ENCODE results near the gene DLG2.
A peak's percentile ranks its signal among the peaks of the same experiment; 100 is the strongest.

Gene DLG2

DNA sequence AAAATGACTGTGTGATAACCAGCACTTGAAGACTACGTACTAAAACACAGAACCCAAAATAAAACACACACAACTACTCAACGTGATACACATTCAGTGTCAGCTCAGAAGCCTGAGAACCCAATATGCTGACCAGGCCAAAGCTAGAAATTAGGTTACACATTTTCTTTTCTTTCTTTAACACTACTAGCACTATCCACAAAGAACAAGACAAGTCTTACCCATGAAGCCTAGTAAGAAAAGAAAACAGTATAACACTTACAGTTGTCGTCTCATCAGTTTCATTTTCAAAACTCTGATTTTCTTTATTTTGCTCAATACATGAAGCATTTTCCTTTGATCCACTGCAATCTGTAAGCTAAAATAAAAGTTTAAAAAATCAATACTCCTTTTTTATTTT, 472.9 kb downstream of the DLG2 start:
- Mint-ChIP-seq H3K27me3 (ENCODE audit: low read depth, poor library complexity) (no peaks in the 10 kb centered on the region), H3K9me3 (peaks cover 17% of the 10 kb centered on the region), H3K36me3 (ENCODE audit: low read depth) (no peaks in the 10 kb centered on the region), H3K4me3 (no peak overlapping the region), H3K27ac (no peak overlapping the region), H3K4me1 (no peaks in the 10 kb centered on the region)
- DNase-seq: no peak
- TF ChIP-seq, protein P1, sequence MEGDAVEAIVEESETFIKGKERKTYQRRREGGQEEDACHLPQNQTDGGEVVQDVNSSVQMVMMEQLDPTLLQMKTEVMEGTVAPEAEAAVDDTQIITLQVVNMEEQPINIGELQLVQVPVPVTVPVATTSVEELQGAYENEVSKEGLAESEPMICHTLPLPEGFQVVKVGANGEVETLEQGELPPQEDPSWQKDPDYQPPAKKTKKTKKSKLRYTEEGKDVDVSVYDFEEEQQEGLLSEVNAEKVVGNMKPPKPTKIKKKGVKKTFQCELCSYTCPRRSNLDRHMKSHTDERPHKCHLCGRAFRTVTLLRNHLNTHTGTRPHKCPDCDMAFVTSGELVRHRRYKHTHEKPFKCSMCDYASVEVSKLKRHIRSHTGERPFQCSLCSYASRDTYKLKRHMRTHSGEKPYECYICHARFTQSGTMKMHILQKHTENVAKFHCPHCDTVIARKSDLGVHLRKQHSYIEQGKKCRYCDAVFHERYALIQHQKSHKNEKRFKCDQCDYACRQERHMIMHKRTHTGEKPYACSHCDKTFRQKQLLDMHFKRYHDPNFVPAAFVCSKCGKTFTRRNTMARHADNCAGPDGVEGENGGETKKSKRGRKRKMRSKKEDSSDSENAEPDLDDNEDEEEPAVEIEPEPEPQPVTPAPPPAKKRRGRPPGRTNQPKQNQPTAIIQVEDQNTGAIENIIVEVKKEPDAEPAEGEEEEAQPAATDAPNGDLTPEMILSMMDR (IDR thresholded peaks at IDR 0.05): no peak

DNA sequence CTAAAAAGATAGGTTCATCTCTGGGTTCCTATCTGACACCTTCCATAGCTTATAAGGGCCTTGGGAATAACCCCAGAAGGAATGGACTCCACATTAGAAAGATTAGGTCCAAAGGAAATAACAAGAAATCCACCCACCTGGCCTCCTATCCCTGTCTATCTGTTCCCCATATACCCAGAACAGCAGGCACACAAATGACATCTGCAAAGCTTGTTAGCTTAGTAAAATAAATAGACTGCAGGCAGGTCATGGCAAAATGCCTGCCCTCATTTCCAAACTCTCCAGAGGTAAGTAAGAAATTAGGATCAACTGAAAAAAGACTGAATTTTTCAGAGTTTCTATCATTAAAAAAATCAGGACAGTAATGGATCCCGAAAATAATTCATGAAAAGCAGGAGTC, 489.5 kb downstream of the DLG2 start:
- H3K27ac Mint-ChIP-seq: no peak overlapping the region
- H3K36me3 Mint-ChIP-seq (ENCODE audit: low read depth): no peaks in the 10 kb centered on the region
- DNase-seq: no peak
- peaks cover 1% of the 10 kb centered on the region for H3K27me3 Mint-ChIP-seq (ENCODE audit: low read depth, poor library complexity)
- no peak overlapping the region for H3K4me3 Mint-ChIP-seq
- peaks cover 14% of the 10 kb centered on the region for H3K4me1 Mint-ChIP-seq
- TF ChIP-seq, protein P1 (IDR thresholded peaks at IDR 0.05): no peak
- peaks cover 13% of the 10 kb centered on the region for H3K9me3 Mint-ChIP-seq

DNA sequence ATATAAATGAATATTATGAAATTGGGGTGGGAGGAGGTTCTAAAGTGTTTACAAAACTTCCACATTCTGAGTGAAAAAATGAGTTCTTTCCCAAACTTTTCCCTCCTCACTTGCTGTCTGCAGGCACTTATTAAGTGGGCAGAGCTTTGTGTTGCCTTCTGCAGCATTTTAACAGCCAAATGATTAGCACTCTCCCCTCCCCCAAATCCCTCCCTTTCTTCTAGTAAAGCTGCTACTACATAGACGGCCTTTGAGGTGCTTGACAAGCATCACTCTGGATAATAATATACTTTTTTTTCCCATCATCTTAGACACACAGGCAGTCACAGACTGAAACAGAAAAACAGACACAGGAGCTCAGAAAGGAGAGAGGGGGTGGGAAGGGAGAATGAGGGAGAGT, 493.5 kb downstream of the DLG2 start:
- H3K36me3 Mint-ChIP-seq (ENCODE audit: low read depth): no peaks in the 10 kb centered on the region
- no peak overlapping the region for H3K27ac Mint-ChIP-seq
- H3K4me1 Mint-ChIP-seq: peaks cover 19% of the 10 kb centered on the region
- no peaks in the 10 kb centered on the region for H3K9me3 Mint-ChIP-seq
- no peak overlapping the region for H3K4me3 Mint-ChIP-seq
- peaks cover 3% of the 10 kb centered on the region for H3K27me3 Mint-ChIP-seq (ENCODE audit: low read depth, poor library complexity)
- DNase-seq: no peak
- TF ChIP-seq, protein P1 (IDR thresholded peaks at IDR 0.05): no peak

DNA sequence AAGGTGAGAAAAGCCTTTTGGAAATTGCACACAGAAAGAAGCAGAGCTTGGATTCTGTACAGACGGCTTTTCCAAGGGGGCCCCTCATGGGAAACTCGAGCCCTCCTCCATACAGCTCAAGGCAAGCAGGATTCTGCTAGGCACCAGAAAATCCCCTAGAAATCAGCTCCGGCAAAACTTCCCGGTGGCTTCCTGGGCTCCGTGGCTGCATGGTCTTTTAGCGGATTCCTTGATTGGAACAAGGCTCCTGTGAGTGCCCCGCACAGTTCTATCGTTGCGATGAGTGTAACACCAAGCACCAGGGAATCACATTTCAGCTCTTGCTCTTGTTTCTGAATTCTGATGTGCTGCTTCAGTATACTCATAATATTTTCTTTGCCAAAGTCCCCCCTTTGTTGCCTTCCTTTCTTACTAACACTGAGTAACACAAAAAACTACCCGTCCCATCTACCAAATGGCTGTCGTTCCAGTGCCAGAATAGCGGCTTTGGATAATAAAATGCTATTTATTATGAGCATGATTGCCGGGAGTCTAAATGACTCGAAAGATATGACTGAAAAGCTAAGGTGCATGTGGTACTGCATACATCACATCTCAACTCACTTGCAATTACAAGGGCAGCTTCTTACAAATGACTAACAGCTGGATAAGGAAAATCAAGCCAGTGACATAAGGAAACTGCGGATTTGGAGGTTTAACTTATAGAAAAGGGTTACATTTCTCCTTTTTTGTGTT, 494.1 kb downstream of the DLG2 start:
- peak; percentile 29 for DNase-seq

DNA sequence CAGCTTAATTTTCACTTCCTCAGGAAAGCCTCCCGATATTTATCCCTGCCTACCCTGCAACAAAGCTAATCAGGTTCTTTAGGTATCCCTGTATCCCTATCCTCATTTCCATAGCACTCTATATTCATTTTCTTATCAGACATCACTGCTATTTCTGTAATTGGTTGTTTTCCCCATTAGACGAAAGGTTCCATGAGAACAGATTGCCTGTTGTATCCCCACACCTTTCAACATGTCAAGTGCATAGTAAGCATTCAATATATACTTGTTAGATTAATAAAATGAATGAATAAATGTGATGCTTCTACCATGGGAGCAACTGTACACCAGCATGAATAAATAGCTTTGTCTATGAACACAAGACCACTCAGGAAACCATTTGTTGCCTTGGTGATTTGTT, 499.8 kb downstream of the DLG2 start:
- Mint-ChIP-seq H3K4me1 (peaks cover 3% of the 10 kb centered on the region), H3K4me3 (no peak overlapping the region), H3K36me3 (ENCODE audit: low read depth) (no peaks in the 10 kb centered on the region), H3K27ac (no peak overlapping the region), H3K27me3 (ENCODE audit: low read depth, poor library complexity) (no peaks in the 10 kb centered on the region), H3K9me3 (no peaks in the 10 kb centered on the region)
- TF ChIP-seq, protein P1 (IDR thresholded peaks at IDR 0.05): no peak
- DNase-seq: no peak

More for the DNA sequence above, 494.1 kb downstream of the DLG2 start:
- Mint-ChIP-seq H3K27me3 (ENCODE audit: low read depth, poor library complexity) (peaks cover 3% of the 10 kb centered on the region), H3K36me3 (ENCODE audit: low read depth) (no peaks in the 10 kb centered on the region), H3K4me1 (peaks cover 19% of the 10 kb centered on the region), H3K4me3 (peak overlapping the region; percentile 61), H3K9me3 (no peaks in the 10 kb centered on the region), H3K27ac (no peak overlapping the region)
- TF ChIP-seq, protein P1 (IDR thresholded peaks at IDR 0.05): no peak

DNA sequence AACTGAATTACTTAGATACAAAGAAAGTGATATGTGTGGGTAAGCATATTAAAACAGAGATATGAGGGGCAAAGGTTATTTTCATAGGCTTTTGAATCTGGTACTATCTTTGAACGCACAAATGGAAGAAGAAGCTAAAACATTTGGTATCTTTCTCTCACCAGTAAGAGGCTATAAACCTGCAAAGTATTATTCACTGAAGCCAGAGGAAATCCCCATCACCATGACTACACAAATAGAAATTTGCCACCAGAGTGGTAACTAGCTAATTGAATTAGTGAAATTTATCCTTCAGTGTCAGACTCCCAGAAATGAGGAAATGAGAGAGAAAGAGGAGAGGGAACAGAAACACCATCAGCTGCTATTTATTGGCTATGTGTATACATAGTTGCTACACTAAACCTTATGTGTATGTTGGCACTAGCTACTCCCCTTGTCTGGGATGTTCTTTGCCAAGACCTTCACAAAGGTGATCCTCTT, 503.4 kb downstream of the DLG2 start:
- TF ChIP-seq, protein P1 (IDR thresholded peaks at IDR 0.05): no peak
- H3K4me3 Mint-ChIP-seq: no peak overlapping the region
- H3K9me3 Mint-ChIP-seq: no peaks in the 10 kb centered on the region
- DNase-seq: no peak
- H3K27me3 Mint-ChIP-seq (ENCODE audit: low read depth, poor library complexity): no peaks in the 10 kb centered on the region
- no peaks in the 10 kb centered on the region for H3K36me3 Mint-ChIP-seq (ENCODE audit: low read depth)
- H3K4me1 Mint-ChIP-seq: no peaks in the 10 kb centered on the region
- no peak overlapping the region for H3K27ac Mint-ChIP-seq

Data from nephron progenitor cell (in vitro differentiated cells).